RWPE1 (cell line): Measurements from ENCODE around the gene WDR5B.
A peak's percentile ranks its signal among the peaks of the same experiment; 100 is the strongest.

Source experiments
- CTCF ChIA-PET: fragments of 350-600 bp; sonication (Branson Sonifier 250); formaldehyde crosslinking; extraction: SDS; loops from one replicate; lab custom pipeline; 2021; lab: Yijun Ruan, JAX
- POLR2A ChIA-PET: fragments of 400-600 bp; formaldehyde crosslinking; extraction: SDS; loops from one replicate; lab custom pipeline; 2020; ENCODE audit warnings: antibody characterized with exemption; ENCODE audit not compliant: low non-redundant PET; lab: Yijun Ruan, JAX
- DNase-seq: peaks from one replicate; pipeline ENCODE4 v3.0.0; 2012; ENCODE audit warnings: low spot score
- H3K27ac ChIP-seq: fragments of 450-650 bp; 2 replicates; pipeline ENCODE4 v1.5.1; 2017
- TF ChIP-seq, protein P1 (sequence below): fragments of 450-650 bp; conservative IDR thresholded peaks from 2 replicates; pipeline ENCODE4 v1.5.1; 2017; ENCODE audit warnings: low read depth, mild to moderate bottlenecking

WDR5B gene

DNA sequence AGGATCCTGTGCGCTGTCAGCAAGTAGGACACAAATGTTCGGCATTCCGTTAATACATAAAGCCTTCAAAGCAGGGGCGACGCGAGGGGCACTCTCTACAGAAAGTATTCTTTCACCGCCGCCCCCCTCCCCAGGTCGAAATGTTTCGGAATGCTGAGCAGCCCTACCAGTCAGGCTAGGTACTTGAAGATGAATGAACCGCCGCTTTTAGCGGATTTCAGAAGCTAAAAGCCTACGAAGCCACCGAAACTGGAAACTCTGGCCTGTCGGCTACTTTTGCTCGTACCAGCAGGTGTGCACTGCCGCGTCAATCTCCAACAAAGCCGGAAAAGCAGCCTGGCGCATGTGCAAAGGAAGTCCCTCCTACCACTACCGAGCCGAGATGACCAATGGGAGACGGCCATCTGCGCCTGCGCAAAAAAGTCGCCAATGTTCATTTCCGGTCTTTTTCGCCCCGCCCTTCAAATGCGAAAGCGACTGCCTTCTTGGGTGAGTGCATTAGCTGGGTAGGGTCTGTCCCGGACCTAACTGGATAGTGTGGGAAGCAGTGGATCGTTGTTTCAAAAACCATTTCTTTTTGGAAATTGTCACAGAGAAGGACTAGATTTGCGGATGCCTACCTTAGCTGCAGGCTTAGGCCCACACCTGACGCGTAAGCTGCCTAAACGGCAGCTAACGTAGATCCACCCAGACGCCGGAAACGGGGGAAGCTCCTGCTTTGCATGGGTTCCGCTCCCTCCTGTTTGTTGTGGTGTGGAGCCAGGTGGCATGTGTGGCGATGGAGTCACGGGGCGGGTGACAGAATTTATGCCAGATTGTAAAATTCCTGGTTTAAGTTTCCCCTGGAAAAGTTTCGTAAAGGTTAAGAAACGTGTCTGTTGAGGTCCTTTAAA, at the start of gene WDR5B:
Gene WDR5B (minus strand): TSS at position 301 of the 893 bp plus-strand sequence. CDS start 534 bp downstream, outside the sequence.
- peak; percentile 100 for DNase-seq
- POLR2A ChIA-PET = interaction anchor here (0.5 to 0.7 kb wide), 3 partner anchors 32 to 1170 kb away, joined by 3 to 4 read pairs (median 3); partner anchors contain the start of gene FAM162A
- CTCF ChIA-PET = interaction anchor here (0.6 to 1.7 kb wide), 2 partner anchors 23 to 272 kb away, joined by 3 to 8 read pairs; no protein-coding TSS in a partner anchor
- H3K27ac ChIP-seq = peak within 1 kb of the TSS; percentile 91
- TF ChIP-seq, protein P1, sequence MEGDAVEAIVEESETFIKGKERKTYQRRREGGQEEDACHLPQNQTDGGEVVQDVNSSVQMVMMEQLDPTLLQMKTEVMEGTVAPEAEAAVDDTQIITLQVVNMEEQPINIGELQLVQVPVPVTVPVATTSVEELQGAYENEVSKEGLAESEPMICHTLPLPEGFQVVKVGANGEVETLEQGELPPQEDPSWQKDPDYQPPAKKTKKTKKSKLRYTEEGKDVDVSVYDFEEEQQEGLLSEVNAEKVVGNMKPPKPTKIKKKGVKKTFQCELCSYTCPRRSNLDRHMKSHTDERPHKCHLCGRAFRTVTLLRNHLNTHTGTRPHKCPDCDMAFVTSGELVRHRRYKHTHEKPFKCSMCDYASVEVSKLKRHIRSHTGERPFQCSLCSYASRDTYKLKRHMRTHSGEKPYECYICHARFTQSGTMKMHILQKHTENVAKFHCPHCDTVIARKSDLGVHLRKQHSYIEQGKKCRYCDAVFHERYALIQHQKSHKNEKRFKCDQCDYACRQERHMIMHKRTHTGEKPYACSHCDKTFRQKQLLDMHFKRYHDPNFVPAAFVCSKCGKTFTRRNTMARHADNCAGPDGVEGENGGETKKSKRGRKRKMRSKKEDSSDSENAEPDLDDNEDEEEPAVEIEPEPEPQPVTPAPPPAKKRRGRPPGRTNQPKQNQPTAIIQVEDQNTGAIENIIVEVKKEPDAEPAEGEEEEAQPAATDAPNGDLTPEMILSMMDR = no peak

DNA sequence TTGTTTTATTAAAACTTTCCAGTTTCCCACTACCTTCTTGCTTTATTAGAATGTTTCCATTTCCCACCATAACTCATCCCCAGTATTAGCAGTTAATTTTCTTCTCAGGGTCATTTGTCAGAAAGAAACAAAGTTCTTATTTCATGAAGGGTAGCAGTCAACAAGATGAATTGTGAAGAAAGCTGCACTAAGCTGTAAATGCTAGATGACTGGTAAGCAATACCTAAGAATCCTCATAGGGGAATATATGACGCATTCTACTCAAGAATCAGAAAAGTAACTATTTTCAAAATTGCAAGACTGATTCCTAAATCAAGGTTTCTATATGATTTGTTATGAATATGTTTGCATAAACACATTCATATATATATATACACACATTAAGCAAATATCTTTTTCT, 48.8 kb upstream of the WDR5B start:
- CTCF ChIA-PET = interaction anchor here (0.6 kb wide), 1 partner anchor 61 kb away, joined by 3 read pairs; no protein-coding TSS in a partner anchor
- POLR2A ChIA-PET = no interaction called here
- TF ChIP-seq, protein P1 = no peak
- no peak overlapping the region for H3K27ac ChIP-seq
- no peak for DNase-seq

DNA sequence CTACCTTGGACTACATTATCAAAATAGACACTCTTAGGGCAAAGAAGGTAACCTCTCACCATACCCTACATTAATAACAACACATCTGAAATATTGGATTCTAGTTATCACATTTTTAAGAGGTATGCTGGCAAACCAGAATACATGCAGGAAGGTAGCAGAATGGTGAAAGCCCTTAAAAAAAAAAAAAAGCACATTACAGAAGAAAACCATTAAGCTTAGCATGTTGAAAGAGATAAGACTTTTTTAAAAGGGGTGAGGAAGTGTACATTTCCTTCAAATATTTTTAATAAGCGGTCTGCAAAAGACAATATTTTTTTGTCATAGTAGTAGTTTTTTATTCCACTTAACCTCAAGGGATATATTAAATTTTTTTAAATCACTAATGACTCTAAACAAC, 46.5 kb upstream of the WDR5B start:
- ChIA-PET CTCF (interaction anchor here (0.6 kb wide), 1 partner anchor 76 kb away, joined by 3 read pairs; no protein-coding TSS in a partner anchor), POLR2A (no interaction called here)
- H3K27ac ChIP-seq = no peak overlapping the region
- TF ChIP-seq, protein P1 = no peak
- DNase-seq = no peak

DNA sequence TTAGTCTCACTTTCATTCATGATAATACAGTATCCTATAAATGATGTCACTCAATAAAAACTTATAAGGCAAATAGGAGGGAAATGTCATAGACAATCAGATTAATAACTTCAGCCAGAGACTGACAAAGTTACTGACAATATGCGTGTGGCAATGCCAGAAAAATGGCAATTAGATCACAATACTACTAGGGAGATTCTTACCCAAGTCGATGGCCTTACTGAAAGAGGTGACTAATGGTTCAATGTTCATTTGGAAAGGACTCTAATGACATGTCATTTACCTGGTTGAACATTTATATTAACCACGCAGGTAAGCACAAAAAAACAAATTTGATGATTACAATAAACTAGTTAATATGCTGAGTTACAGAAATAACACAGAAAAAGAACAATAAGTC, 45.9 kb upstream of the WDR5B start:
- no peak overlapping the region for H3K27ac ChIP-seq
- ChIA-PET POLR2A (no interaction called here), CTCF (no interaction called here)
- no peak for DNase-seq
- TF ChIP-seq, protein P1 = no peak

DNA sequence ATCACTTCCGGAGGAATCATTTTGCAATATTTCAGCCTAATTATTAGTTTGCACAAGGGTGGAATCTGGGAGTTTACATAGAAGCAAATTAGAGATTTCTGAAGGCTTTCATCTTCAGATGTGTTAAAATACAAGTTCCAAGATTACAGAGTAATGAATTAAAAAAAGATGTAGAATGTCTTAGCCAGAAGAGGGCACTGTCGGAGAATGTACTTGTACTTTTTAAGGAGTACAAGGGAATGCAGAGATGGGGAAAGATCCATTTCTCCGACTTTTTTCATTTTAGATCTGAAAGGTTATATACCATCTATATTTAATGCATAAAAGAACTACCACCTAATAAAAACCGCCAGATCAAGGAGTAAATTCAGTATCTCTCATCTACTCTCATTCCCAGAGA, 43.1 kb upstream of the WDR5B start:
- DNase-seq = peak; percentile 23
- no peak overlapping the region for H3K27ac ChIP-seq
- TF ChIP-seq, protein P1 = peak; percentile 63
- ChIA-PET CTCF (interaction anchor here (0.7 to 1.0 kb wide), 8 partner anchors 9 to 221 kb away, joined by 3 to 4 read pairs (median 4); no protein-coding TSS in a partner anchor), POLR2A (no interaction called here)

DNA sequence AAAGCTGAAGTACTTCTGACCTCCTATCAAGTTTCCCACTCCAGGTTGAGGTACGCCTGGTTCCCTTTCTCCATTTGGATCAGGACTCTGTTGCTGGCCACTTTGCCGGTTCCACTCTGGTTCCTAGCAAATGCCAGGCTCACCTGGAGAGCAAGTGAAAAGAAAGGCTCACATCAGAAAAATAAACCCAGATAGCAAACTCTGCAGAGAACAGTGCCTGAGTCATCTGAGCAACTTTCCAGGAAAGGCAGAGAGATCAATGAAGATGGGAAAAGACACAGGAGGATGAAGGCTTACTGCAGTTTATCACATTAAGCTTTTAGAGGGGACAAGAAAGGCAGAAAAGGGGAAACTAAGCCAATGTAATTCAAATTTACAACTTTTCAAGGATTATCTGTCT, 41.8 kb upstream of the WDR5B start:
- POLR2A ChIA-PET = no interaction called here
- H3K27ac ChIP-seq = no peak overlapping the region
- DNase-seq = no peak
- CTCF ChIA-PET = interaction anchor here (0.6 to 1.0 kb wide), 3 partner anchors 100 to 550 kb away, joined by 3 to 4 read pairs (median 3); no protein-coding TSS in a partner anchor
- TF ChIP-seq, protein P1 = no peak
